A673 (cell line): ENCODE measurements around the gene NPEPL1. TPM values are rescaled to one million over a fixed set of nuclear protein-coding genes. Genes with fewer than 3 reads are reported as not detected.

ENCODE experiments used
- BruUV-seq: library from RNA; stranded (reverse); fragments of 400-500 nt; replicated peaks from 2 replicates; lab custom pipeline; 2021; lab: Mats Ljungman, UMichigan
- CTCF ChIA-PET: fragments of 300-600 bp; sonication (Branson Sonifier 250); formaldehyde crosslinking; loops from one replicate; lab custom pipeline; 2022; ENCODE audit warnings: antibody characterized with exemption; lab: Charles Lee
- POLR2A ChIA-PET: fragments of 300-600 bp; sonication (Branson Sonifier 250); formaldehyde crosslinking; loops from one replicate; lab custom pipeline; 2022; ENCODE audit warnings: antibody characterized with exemption; ENCODE audit not compliant: low non-redundant PET; lab: Charles Lee
- DNase-seq: peaks from one replicate; pipeline ENCODE4 v3.0.0-alpha.2; 2015; ENCODE audit warnings: low spot score
- H3K27ac ChIP-seq: fragments of 200-600 bp; sonication (generic); 2 replicates; pipeline ENCODE4 v1.5.1; 2016; ENCODE audit warnings: mixed run types, low read depth, mild to moderate bottlenecking, mixed read lengths, antibody characterized with exemption, low read length; ENCODE audit not compliant: poor library complexity, severe bottlenecking
- H3K27me3 ChIP-seq: fragments of 200-600 bp; sonication (generic); replicated peaks from 2 replicates; pipeline ENCODE4 v1.6.1; 2017; ENCODE audit warnings: mixed run types, low read depth, mild to moderate bottlenecking, mixed read lengths, antibody characterized with exemption, low read length; ENCODE audit not compliant: insufficient read depth, poor library complexity
- H3K36me3 ChIP-seq: fragments of 200-600 bp; sonication (generic); 2 replicates; pipeline ENCODE4 v1.6.1; 2016; ENCODE audit warnings: mixed run types, mild to moderate bottlenecking, mixed read lengths, antibody characterized with exemption, low read length; ENCODE audit not compliant: insufficient read depth, poor library complexity, severe bottlenecking
- H3K4me1 ChIP-seq: fragments of 200-600 bp; sonication (generic); 2 replicates; pipeline ENCODE4 v1.6.1; 2017; ENCODE audit warnings: mixed run types, mild to moderate bottlenecking, mixed read lengths, antibody characterized with exemption, low read length; ENCODE audit not compliant: insufficient read depth, poor library complexity, severe bottlenecking
- H3K4me3 ChIP-seq: fragments of 200-600 bp; sonication (generic); 2 replicates; pipeline ENCODE4 v1.5.1; 2016; ENCODE audit warnings: low read depth, mixed run types, mild to moderate bottlenecking, mixed read lengths, low read length; ENCODE audit not compliant: poor library complexity, severe bottlenecking
- H3K9me3 ChIP-seq: fragments of 200-600 bp; sonication (generic); 2 replicates; pipeline ENCODE4 v1.6.1; 2016; ENCODE audit warnings: mixed run types, low read depth, mild to moderate bottlenecking, mixed read lengths, antibody characterized with exemption, low read length; ENCODE audit not compliant: poor library complexity, severe bottlenecking
- EZH2 ChIP-seq: fragments of 200-600 bp; sonication (generic); IDR thresholded peaks from 2 replicates; pipeline ENCODE4 v1.6.1; 2017; ENCODE audit warnings: borderline replicate concordance, low read depth, mild to moderate bottlenecking, mixed read lengths, antibody characterized with exemption, low read length; ENCODE audit not compliant: poor library complexity, severe bottlenecking
- intact Hi-C: fragments of 100-400 bp; cut with micrococcal nuclease; formaldehyde crosslinking; loops from one replicate; pipeline ENCODE4 v1.10.0; 2022; ENCODE audit not compliant: unreplicated experiment
- total RNA-seq: library from RNA; stranded (reverse); gene quantifications from 2 replicates; pipeline ENCODE4 v1.2.3, GENCODE V29; 2021
- TF ChIP-seq, protein P1 (sequence below): fragments of 300-800, 200-600 bp; sonication (generic); conservative IDR thresholded peaks from 2 replicates; pipeline ENCODE4 v1.5.1; 2017; ENCODE audit warnings: low read depth, mild to moderate bottlenecking, antibody characterized with exemption, low read length, moderate library complexity, mixed read lengths

NPEPL1 gene
- total RNA-seq, 1 experiment from 2014 or later: 15.8 TPM

- CTCF ChIA-PET: no interaction called here
- no peak for DNase-seq
- peak overlapping the region; percentile 10 for H3K27ac ChIP-seq
- no TSS peak for BruUV-seq
- H3K4me3 ChIP-seq: no peak overlapping the region
- POLR2A ChIA-PET: interaction anchor here (0.6 kb wide), 1 partner anchor 647 kb away, joined by 14 read pairs; no protein-coding TSS in a partner anchor
- no peak for TF ChIP-seq EZH2
- TF ChIP-seq, protein P1, sequence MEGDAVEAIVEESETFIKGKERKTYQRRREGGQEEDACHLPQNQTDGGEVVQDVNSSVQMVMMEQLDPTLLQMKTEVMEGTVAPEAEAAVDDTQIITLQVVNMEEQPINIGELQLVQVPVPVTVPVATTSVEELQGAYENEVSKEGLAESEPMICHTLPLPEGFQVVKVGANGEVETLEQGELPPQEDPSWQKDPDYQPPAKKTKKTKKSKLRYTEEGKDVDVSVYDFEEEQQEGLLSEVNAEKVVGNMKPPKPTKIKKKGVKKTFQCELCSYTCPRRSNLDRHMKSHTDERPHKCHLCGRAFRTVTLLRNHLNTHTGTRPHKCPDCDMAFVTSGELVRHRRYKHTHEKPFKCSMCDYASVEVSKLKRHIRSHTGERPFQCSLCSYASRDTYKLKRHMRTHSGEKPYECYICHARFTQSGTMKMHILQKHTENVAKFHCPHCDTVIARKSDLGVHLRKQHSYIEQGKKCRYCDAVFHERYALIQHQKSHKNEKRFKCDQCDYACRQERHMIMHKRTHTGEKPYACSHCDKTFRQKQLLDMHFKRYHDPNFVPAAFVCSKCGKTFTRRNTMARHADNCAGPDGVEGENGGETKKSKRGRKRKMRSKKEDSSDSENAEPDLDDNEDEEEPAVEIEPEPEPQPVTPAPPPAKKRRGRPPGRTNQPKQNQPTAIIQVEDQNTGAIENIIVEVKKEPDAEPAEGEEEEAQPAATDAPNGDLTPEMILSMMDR: peak; percentile 54
- no peaks in the 10 kb centered on the region for H3K36me3 ChIP-seq
- no peaks in the 10 kb centered on the region for H3K4me1 ChIP-seq
- no peaks in the 10 kb centered on the region for H3K9me3 ChIP-seq
- H3K27me3 ChIP-seq: no peaks in the 10 kb centered on the region
- intact Hi-C loops: no loop called here
Observed at GRCh38 chr20:58702859-58703648, 10.5 kb downstream of the NPEPL1 start.

DNA sequence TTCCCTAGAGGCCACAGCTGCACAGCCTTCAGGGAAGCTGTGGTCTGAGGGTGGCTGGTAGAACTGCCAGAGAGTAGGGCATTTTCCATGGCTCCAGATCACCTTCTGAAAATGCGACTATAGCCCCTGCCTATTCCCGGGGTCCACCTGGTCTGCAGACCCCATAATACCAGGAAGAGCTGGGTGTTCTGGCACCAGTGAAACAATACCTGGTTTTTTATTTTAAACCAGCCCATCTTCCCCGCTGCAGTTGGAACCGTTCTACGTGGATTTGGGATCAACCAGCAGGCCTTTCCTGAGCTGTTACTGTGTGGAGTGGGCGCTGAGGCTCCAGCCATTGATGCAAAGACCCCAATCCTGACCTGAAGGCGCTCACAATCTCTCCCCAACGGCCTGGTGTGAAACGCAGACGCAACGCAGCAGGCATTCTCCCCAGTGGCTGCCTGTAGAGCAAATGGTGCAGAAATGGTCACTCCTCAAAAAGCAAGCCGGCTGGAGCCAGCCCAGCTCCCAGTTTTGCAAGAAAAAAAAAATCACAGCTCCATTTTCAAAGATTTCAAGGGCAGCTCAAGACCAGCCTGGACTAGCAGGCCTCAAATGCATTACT lies 11.3 kb downstream of the NPEPL1 start:
- BruUV-seq: no TSS peak
- no peaks in the 10 kb centered on the region for H3K27me3 ChIP-seq
- H3K4me1 ChIP-seq: no peaks in the 10 kb centered on the region
- no peak overlapping the region for H3K27ac ChIP-seq
- CTCF ChIA-PET: no interaction called here
- no peak for TF ChIP-seq EZH2
- TF ChIP-seq, protein P1: no peak
- DNase-seq: no peak
- intact Hi-C loops: no loop called here
- no peak overlapping the region for H3K4me3 ChIP-seq
- H3K9me3 ChIP-seq: no peaks in the 10 kb centered on the region
- H3K36me3 ChIP-seq: no peaks in the 10 kb centered on the region
- POLR2A ChIA-PET: no interaction called here

- H3K27ac ChIP-seq: no peak overlapping the region
- BruUV-seq: no TSS peak
- intact Hi-C loops: no loop called here
- ChIA-PET POLR2A (no interaction called here), CTCF (no interaction called here)
- no peak for DNase-seq
- no peak overlapping the region for H3K4me3 ChIP-seq
- no peaks in the 10 kb centered on the region for H3K9me3 ChIP-seq
- no peaks in the 10 kb centered on the region for H3K36me3 ChIP-seq
- H3K4me1 ChIP-seq: no peaks in the 10 kb centered on the region
- TF ChIP-seq EZH2: no peak
- TF ChIP-seq, protein P1: no peak
- H3K27me3 ChIP-seq: no peaks in the 10 kb centered on the region
Observed at GRCh38 chr20:58705208-58705926, 12.8 kb downstream of the NPEPL1 start.
